ENCODE data around the gene ERP44.

DNA sequence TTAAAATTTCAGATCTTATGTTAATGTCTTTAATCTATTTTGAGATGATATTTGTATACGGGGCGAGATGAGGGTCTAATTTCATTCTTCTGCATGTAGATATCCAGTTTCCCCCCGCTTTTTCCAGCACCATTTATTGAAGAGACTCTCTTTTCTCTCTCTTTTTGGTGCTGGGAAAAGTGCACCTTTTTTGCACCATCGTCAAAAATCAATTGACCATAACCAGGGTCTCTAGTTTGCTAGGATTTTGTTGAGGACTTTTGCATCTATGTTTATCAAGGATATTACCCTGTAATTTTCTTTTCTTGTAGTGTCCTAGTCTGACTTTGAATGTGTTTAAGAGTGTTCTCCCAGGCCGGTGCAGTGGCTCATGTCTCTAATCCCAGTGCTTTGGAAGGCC, 99.0 kb downstream of the ERP44 start:
- TF ChIP-seq, protein P1, sequence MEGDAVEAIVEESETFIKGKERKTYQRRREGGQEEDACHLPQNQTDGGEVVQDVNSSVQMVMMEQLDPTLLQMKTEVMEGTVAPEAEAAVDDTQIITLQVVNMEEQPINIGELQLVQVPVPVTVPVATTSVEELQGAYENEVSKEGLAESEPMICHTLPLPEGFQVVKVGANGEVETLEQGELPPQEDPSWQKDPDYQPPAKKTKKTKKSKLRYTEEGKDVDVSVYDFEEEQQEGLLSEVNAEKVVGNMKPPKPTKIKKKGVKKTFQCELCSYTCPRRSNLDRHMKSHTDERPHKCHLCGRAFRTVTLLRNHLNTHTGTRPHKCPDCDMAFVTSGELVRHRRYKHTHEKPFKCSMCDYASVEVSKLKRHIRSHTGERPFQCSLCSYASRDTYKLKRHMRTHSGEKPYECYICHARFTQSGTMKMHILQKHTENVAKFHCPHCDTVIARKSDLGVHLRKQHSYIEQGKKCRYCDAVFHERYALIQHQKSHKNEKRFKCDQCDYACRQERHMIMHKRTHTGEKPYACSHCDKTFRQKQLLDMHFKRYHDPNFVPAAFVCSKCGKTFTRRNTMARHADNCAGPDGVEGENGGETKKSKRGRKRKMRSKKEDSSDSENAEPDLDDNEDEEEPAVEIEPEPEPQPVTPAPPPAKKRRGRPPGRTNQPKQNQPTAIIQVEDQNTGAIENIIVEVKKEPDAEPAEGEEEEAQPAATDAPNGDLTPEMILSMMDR (IDR thresholded peaks at IDR 0.05; ENCODE audit: low read depth, low read length) = no peak
- no peak for TF ChIP-seq POLR2A (IDR thresholded peaks at IDR 0.05; ENCODE audit: extremely low read depth, insufficient read length)
- no peak for TF ChIP-seq MYC (IDR thresholded peaks at IDR 0.05; ENCODE audit: low read depth, low read length)
- TF ChIP-seq, protein P2, sequence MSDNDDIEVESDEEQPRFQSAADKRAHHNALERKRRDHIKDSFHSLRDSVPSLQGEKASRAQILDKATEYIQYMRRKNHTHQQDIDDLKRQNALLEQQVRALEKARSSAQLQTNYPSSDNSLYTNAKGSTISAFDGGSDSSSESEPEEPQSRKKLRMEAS (IDR thresholded peaks at IDR 0.05; ENCODE audit: low read depth, low read length) = no peak
